ENCODE results near the gene DSCAM.

Gene DSCAM

DNA sequence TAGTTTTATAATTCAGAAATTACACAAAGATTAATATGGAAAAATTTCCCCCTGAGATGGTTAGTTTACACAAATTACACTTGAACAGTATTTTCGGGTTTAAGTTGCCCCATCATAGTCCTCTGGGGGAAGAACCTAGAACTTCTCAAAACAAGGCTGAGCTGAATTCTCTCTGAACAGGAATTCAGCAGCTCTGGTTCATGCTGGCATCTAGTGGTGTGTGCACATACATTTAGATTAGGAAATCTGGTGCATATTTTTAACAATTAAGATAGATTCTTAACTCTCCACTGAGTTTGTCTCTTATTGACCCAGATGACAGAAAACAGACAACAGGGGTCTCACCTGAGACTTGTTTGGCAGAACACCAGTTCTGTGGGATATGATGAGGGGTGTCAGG lies 410.7 kb downstream of the DSCAM start:
- DNase-seq, result no peak

DNA sequence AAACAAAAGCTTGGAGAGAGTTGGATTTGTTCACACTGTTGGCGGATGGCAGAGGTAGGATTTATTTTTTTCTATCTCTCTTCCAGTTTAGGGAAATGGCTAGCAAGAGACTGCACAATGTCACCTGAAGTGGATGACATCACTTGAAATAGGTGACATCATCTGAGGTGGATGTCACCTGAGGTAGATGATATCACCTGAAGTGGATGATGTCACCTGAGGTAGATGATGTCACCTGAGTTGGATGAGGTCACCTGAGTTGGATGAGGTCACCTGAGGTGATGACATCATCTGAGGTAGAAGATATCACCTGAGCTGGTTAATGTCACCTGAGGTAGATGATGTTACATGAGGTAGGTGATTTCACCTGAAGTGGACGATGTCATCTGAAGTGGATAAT lies 413.4 kb downstream of the DSCAM start:
- DNase-seq, result no peak

DNA sequence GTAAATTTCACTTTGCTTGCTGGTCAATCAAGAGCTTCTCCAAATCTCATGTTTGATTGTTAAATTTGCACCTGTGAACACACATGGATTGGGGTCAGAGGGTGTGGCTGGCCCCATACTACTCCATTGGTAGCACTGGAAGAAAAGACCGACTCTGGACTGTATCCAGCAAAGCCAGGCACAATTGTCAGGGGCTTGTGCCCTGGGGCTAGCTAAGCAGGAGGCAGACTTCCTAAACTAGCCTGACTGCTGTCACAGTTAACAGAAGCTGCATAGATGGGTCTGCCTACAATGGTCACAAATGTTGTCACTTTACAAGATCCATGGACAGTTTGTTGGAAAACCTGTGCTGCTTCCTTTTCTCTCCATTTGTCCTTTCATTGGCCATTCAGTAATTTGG lies 421.0 kb downstream of the DSCAM start:
- DNase-seq, result no peak

DNA sequence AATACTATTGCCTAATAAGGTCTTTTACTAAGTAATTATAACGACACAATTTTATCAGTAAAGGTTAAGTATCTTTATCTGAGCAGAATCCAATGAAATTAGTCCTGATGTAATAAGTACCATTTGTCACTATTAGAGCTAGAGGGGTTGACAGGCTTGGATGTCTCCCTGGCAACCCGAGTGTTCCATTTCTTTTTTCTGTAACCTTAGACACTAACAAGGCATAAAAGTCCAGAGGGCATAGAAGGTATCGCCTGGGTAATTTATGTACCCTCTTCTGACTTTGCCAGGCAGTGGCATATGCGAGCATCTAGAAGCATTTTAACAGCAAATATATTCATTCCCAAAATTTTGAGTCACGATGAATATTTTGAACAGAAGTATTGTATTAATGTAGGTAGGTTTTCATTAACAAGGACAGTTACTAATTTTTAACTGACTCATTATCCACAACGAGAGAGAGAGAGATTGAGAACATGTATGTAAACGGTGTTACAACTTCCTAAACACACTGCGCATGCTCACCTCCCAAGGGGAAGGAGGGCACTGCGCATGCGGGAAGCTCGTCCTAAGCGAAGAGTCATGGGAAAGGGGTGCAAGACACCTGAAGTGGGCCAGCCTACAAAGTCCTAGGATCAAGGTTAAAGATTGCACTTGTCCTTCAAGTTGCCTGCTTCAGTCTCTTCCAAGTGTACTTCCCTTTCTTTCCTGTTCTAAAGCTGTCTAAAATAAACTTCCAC lies 423.9 kb downstream of the DSCAM start:
- DNase-seq, result no peak

DNA sequence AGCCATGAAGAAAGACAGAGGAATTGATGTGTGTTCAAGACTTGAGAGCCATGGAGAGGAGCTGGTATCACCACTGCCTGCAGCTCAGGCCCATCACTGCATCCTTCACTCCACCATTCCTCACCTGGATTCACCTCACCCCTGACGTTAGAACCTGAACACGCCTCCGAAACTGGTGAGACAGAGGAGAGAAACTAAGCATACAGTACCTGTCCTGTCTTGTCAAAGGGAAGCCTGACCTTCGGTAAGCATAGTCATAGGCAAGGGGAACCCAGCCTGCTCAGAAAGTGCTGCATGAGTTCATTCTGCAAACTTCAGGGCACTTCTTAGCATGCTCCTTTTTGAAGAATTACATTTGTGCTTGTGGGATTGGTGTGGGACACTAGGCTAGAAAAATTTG lies 425.8 kb downstream of the DSCAM start:
- no peak for DNase-seq

DNA sequence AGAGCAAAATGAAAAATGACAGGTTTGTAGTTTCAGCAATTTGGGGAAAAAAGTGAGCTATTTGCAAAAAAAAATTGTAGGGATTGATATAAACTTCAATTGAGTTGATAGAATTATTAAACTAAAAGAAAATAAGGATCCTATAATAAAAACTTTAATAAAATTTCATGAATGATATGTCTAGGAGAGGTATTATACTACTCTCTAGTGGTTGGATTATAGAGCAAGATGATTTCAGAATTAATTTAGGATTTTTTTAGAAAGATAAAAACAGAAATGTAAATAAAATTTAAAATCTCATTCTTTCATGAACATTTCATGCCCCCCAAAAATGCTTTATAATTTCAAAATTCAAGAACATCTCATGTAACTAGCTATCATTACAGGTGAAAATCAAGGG lies 430.4 kb downstream of the DSCAM start:
- no peak for DNase-seq

DNA sequence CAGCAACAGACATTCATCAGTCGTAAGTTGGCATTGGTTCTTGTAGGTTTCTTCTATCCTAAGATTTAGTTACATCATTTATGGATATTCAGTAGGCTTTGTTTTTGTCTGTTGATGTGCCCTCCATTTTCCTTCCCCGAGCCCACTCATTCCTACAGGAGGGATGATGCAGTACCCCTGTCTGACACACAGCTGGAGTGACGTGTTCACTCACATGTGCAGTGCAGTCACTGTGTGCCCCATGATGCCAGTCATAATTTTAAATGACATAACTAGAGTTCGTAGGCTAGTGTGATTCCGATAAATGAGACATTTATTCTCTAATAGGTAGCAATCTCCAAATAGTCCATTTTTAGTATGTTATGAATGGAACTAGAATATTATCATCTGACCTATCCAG lies 438.4 kb downstream of the DSCAM start:
- DNase-seq, result no peak

DNA sequence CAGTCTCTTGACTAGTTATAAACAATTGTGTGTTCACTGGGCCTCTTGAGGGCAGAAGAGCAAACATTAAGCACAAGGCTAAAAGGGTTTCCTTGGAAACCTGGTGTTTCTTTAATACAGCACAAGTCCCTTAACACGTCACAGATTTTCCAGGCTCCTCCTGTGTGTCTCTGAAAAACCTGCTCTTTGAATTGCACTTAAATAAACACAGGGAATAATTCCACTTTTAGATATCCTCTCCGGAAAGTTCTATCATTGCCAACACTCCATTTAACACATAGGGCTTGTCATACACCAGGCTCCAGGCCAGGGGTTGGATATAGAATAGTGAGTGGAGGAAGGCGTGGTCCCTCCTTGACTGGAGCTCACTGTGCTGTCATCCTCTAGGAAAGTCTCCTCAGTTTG lies 442.6 kb downstream of the DSCAM start:
- DNase-seq, result no peak

DNA sequence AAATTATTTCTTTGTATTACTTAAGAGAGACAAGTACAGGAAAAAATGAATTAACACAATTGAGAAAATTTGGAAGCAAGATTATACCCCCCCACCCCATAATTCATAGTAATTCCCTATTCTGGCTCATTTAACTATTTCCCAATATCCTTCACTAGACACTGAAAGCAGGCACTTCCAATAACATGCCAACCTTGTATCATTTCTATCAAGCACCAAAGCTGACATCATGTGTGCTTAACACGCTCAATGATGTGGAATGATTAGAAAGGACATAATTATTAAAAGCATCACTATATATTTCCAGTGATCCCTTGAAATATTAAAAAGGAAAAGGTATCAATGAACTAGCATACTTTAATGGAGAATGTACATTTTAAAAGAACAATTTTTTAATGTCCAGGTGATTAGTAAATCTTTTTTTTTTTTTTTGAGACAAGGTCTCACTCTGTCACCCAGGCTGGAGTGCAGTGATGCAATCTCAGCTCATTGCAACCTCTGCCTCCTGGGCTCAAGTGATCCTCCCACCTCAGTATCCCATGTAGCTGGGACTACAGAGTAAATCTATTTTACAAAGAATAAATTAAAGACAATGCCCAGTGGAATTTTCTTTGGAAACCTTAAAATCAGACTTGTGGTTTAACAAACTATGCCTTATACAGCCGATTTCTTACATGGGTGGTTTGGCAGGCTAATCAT lies 443.9 kb downstream of the DSCAM start:
- DNase-seq, result no peak

DNA sequence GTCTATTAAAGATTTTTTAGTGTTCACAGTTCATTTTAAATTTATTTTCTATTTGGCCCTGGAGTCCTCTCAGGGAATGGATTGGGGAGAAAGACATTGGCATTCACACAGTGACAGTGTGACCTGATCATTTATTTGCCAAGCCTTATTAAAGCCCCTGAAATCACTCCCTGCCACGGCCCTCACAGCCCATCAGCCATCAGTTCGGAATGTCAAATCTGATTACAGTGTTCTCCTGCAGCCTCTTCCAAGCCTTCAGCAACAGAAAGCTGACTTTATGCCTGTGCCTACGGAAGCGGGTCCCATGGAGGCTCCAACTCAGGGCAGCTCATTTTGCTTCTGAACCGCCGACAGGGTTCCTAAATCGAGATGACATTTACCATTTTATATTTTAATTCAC lies 451.2 kb downstream of the DSCAM start:
- no peak for DNase-seq

DNA sequence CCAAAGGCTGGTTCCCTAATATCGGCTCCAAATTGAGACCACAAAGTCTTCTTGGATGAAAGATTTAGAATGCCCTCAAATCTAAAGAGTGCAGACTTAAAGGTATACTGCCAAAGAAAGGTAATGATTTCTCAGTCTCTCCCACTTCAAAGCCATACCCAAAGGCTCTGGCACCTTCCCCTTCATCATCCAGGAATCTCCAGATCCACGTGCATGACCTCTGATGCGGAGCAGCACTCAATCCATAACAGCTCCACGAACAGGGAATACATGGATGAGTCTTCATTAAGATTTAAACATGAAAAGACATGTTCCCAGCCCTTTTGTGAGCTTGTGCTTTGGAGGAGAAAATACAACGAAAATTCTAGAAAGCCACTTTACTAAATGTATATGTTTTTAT lies 453.9 kb downstream of the DSCAM start:
- DNase-seq, result no peak

DNA sequence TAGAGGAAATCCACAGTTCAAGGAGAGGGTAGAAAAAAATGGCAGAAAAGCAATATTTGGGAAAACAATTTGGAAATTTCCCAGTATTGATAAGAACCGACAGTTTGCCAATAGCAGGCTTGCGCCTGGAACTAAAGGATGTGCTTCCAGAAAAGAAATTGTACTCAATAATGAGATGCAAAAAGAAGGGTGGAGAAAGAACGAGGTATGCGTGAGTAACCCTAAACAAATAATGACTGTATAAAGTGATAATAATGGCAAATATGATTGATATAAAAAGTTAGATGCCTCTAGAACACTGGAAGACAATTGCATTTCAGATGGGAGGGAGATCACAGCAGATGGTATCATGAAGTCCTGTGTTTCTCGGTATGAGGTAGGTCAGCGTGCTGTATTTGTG lies 458.9 kb downstream of the DSCAM start:
- no peak for DNase-seq

DNA sequence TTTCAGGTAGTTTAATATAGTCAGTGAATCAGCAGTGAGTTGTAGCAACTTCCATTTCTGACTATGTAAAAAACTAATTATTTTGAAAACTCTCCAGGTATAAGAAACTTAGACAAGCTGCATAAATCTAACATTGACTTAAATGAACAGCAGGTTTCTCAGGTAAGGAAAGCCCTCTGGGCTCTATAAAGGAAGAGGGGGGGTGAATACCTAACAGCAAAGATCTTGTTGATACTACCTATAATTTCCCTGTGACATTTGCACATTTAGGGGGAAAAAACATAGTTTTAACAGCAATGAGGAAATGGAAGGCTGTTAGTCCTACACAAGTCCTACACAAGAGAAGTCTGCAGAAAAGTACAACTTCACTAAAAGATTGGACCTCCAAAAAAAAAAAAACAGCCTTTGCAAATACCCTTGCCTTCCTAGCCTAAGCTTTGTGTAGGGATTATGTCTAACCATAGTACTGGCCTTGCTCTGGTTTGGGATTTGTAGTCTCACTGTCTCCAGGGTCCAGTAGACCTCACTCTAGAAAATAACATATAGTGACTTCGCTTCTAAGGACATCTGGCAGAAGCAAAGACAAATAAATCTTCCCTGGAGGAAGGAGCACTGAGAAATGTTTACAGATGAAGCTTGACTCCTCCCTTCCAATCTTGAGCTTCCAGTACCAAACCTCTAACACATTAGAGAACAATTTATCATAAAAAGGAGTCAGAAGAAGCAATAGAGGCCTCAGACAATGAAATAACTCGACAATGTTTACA lies 459.8 kb downstream of the DSCAM start:
- no peak for DNase-seq

DNA sequence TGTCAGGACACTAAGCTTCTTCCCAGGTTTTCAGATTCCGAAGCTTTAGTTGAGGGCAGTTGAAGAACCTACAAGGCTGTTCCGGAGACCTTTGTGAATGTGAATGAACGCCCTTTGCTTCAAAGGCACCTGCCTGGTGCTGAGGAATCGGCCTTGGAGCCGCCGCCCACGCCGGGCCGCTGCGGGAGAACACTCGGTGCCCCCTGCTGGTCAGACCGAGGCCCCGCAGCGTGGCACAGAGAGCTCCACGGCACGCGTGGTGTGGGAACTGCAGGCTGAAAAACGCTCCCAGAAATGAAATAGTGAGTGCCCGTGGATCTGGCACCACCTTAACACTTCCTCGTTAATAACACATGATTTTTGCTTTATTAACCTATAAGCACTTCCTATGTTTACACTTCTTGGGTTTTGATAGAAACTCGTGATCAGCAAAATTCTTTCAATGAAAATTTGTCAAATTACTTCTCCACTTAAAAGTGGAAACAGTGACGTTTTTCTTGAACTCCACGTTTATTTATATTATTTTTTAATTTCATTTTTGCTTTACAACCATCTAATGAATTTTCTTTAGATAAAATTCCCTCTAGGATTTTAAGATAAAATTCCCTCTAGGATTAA lies 460.6 kb downstream of the DSCAM start:
- peak; percentile 31 for DNase-seq

DNA sequence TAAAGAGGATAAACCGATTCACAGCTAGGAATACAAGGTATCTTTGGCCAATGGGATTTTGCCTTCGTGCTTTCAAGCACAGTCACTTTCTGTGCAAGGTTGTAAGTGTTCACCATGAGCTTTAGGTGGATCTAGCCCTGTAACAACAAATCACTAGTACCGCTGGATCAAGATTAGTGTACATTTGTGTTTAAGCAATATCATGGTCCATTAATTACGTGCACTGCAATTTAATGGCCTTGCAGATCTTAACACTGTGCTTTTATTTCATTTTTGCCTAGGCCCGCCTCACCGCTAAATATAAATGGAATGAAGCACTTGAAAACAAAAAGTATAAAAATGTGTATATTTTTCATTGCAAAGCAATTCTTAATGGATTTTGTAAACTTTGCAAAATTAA lies 461.1 kb downstream of the DSCAM start:
- no peak for DNase-seq

DNA sequence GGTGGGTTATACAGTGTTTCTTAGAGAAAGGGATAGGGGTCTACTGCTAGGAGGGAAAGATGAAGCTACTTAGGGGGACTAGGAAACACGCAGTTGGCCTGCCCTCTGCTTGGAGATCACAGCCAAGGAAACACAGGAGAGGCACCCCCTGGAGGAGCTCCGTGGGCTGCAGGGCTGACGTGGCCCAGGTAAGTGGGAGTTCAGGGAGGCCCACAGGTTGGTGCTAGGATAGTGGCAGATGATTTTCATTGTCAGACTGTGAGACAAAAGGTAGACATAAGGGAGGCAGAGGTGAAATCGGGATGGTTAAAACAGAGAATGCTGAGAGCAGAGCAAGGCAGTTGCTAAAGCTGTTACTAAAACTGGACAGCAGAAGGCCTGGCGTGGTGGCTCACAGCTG lies 463.0 kb downstream of the DSCAM start:
- DNase-seq, result no peak

DNA sequence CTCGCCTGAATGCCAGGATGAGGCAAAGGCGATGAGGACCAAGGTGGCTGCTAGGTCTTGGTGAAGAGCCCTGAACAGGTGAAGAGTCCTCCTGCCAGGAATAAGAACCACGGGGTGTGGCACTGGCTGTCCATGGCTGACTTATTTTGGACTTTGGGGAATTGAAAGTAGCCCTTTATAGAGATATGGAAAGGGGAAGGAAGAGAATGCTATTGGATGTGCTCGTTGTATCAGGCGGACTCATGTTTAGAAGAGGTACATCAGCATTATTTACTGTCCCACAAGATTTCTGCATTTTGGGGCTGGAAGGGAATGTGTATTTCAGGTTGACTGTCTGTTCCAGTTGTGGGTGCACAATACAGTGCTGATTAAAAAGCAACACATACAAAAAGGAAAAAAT lies 465.8 kb downstream of the DSCAM start:
- no peak for DNase-seq

DNA sequence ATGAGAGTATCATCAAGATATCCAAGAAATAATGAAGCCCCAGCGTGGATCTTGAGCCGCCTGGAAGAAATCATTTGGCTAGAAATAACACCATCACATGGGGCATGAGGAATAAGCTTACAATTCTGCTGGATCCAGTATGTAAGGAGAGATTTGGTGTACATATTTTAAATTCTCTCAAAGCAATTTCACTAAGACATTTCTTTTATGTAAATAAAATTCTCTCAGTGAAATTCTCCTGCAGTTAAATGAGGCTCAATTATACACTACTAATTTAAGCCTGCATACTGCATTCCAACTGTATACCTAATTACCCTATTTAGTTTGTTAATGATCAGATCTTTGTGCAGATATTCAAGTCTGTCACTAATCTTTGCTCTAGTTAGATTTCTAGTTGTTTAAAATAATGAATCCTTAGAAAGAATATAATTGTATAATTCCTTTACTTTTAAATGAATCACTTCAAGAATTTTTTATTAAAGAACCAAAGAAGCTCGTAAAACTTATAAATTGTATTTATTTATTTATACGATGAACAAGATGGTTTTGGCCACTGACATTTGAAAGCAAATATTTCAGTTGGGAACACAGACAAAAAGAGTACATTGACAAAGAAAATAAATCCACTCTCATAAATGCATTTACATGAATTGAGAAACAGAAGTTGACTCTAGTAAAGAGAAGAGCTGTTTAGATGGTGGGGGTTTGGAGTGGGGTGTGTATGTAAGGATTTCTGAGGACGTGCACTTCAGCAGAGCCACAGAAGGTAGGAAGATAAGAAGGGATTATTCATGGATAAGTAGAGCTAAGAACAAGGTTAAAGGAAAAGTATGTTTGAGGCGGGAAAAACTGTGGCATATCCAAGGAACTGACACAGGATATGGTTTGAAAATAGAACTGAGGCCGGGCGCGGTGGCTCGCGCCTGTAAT lies 466.8 kb downstream of the DSCAM start:
- no peak for DNase-seq

DNA sequence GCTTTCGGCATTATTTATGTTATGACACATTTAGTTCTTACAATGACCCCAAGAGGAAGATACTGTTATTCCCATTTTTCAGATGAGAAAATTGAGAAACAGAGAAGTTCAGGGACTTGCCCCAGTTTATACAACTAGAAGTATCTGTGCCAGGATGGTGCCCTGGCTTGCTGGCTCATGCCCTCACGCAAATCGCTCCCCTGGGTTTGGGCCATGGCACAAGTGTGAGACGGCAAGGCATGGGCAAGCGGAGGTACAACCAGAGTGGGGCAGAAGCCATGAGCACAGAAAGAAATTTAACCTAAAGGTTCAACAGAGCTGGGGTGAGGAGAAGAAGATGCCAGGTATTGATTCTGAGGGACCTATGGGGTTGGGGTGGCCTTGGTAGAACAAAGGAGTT lies 469.8 kb downstream of the DSCAM start:
- no peak for DNase-seq

DNA sequence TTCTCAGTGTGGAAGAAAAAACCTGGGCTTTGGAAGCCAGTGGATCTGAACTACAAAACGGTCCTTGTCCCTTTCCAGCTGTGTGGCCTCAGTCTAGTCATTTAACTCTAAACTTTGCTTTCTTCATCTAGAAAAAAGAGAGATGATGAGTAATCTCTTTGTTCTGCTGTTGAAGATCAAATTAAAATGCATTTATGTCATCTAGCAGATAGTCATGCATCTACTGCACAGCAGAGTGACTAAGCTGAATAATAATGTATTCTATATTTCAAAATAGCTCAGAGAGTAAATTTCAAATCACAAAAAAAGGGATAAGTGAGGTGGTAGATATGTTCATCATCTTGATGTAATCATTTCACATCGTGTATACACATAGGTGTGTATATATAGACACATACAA lies 473.2 kb downstream of the DSCAM start:
- peak; percentile 31 for DNase-seq

DNA sequence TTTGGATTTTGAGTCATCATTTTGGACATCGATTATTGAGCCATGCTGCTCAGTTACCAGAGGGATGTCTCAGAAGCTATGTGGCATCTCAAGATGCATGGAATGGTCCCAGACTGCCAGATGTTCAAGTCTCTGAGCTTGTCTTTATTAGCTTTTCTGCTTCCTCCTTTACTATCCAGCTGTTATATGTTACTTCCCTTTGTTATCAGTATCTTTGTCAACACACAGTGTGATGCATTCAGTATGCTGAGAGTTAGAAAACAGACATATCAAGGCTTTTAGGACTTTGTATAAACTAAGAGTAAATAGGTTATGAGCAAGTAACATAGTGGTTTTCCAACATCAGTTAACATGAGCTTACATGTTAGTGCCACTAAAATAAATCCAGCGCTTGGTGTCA lies 474.5 kb downstream of the DSCAM start:
- DNase-seq, result no peak

DNA sequence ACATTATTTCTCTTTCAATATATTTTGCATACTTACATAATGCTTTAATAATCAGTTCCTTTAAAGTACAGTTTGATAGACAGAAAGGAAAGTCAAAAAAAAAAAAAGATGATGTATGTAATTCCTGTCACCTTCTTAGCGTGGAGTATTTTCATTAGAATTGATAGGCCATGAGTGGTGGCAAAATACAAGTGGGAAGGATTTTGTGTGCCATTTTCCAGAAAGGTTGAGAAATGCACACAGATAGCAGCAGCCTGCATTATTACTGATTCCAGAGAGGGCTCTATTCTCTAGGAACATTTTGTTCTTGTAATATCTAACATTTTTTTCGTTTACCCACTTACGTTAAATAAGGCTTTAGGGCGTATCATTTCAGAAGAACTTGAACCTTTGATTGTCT lies 475.6 kb downstream of the DSCAM start:
- DNase-seq, result no peak

DNA sequence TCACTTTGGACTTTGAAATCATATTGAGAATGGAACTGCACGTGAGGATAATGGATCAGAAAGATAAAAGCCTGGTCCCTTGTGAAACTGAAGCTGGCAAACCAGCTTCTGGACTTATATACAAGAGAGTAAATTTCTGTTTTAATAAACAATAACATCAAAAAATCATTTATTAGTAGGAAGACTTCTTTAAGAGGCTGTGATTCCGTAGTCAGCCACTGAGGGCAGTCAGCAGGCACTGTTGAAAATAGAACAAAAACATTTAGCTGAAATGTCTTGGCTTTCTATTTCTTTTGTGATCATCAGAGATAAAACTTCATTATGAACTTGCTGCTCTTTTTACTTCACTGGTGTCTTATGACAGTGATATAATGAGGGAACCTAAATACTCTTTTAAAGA lies 490.3 kb downstream of the DSCAM start:
- DNase-seq, result no peak
